ENCODE data around the gene DDX23.

DDX23 gene

GRCh38 chr12:48794870-48795269, 57.1 kb downstream of the DDX23 start:
- no peak for DNase-seq

- no peak for DNase-seq
Observed at GRCh38 chr12:48793696-48794095, 58.3 kb downstream of the DDX23 start.

GRCh38 chr12:48789858-48790326, 62.1 kb downstream of the DDX23 start:
- no peak for DNase-seq

- DNase-seq, result no peak
Observed at GRCh38 chr12:48788854-48789775, 62.8 kb downstream of the DDX23 start, which contains the start of gene ADCY6. ADCY6 (minus strand) TSS chr12:48789089; CDS start chr12:48783434, 5,655 bp downstream.

GRCh38 chr12:48788524-48788853, 63.5 kb downstream of the DDX23 start:
- no peak for DNase-seq

DNA sequence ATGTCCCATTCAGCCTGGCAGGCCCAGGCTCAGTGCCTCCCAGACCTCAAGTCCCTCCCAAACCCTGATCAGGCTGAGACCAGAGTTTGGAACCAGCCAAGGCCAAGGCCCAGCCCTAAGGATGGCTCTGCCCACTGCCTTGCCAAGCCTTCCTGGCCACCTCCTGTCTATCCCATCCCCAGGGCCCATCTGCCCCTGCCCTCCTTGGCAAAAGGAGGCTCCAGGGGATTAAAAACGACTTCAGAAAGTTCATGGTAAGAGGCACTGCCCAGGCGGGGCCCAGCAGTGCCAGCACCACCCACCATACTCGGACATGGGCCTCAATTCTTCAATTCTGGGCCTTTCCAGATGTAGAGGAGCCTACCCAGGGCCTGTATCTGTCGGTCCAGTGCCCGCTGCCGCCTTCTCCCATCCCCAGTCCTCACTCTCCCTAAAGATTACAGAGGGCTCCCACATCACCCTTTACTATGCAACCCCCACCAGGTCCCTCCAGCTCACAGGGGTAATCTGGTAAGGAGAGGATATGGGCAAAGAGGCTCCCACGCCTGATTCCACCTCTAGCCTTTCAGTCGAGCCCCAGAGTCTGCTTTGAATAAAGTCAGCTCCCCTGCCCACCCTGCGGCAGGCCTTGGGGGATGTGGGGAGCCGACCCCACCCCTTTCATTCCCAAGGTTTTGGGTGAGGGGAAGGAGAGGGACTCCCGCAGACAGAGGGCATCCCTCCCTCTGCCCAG, 64.0 kb downstream of the DDX23 start:
- no peak for DNase-seq

DNA sequence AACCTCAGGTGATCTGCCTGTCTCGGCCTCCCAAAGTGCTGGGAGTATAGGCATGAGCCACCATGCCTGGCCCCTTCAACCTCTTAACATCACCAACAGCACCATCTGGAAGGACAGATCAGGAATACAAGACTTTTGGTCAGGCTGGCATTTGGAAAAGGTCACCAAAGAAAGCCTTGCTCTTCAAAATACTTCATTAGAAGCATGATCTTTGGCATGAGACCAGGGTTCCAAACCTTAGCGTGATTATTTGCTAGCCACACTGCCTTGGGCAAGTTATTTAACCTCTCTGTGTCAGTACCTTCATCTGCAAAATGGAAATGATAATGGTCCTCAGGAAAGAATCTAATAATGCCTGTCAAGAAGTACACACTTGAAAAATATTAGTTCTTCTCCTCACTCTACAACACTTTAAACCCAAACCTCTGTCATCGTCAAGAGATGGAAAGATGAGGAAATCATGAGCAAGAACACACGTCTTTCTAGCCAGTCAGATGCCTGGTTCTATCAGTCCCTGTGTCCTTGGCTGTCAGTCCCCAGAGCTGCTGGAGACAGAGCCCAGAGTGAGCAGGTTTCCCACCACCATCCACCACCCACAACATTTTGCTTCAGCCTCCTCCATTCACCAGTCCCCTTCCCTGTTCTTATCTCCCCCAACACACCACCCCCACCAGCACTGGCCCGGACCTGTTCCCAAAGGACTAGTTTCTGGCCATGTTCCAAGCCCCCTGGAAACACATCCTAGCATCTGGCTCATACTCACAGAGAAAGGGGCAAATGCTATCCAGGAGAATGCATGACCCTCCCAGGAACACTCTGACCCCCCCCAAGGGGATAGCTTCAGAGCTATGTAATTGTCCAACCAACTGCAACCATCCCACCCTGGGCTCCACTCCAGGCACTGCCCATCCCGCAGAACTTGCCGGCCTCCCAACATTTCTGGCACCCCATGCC, 65.1 kb downstream of the DDX23 start:
- no peak for DNase-seq

DNA sequence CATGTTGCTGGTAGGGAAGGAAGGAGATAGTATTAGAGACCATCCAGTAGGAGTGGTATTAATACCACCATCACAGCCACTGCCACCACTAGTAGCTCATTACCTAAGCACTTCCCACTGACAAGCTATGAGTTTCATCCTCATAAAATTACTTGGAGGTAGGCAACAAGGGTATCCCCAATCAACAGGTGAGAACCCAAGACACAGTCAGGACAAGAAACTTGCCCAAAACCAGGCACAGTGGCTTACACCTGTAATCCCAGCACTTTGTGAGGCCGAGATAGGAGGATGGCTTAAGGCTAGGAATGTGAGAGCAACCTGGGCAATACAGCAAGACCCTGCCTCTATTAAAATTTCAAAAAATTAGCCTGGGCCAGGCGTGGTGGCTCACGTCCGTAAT, 68.5 kb downstream of the DDX23 start:
- no peak for DNase-seq

- DNase-seq, result no peak
Observed at GRCh38 chr12:48782457-48783395, 69.2 kb downstream of the DDX23 start.

- no peak for DNase-seq
Observed at GRCh38 chr12:48781750-48782456, 70.1 kb downstream of the DDX23 start.

GRCh38 chr12:48780381-48781025, 71.5 kb downstream of the DDX23 start:
- DNase-seq, result no peak

DNA sequence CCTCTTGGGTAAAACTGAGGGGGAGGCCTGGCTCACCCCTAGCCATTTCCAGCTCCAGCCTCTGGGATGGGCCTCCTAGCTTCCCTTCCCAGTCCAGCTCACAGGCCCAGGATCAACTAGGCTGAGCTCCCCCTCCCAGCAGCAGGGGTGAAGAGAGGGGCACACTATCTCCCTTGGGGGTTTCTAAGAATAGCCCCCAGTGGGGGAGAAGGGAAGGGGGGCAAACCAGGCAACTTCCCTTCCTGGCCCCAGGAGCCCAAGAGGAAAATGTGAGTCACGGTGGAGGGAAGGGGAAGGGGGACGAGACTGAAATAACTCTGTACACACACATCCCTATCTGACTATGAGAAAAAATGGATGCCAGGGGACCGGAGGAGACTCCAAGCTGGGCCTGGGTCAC, 72.1 kb downstream of the DDX23 start:
- DNase-seq, result no peak
